Parathyroid adenoma (tissue), 2 donors: ENCODE results near the gene ZNF598.

ENCODE experiments used
- H2AFZ ChIP-seq: fragments of 300-600 bp; sonication (generic); one replicate; pipeline ENCODE4 v1.7.0; 2017; ENCODE audit warnings: antibody characterized with exemption, mild to moderate bottlenecking
- H3K27ac ChIP-seq: fragments of 300-600 bp; sonication (generic); one replicate; pipeline ENCODE4 v1.7.0; 2017
- H3K27me3 ChIP-seq: fragments of 300-600 bp; sonication (generic); one replicate; pipeline ENCODE4 v1.7.0; 2017; ENCODE audit warnings: low read length; ENCODE audit not compliant: control insufficient read depth, insufficient read depth
- H3K36me3 ChIP-seq: fragments of 300-600 bp; sonication (generic); one replicate; pipeline ENCODE4 v1.7.0; 2017; ENCODE audit warnings: low read length; ENCODE audit not compliant: control insufficient read depth, insufficient read depth
- H3K4me1 ChIP-seq: fragments of 300-600 bp; sonication (generic); one replicate; pipeline ENCODE4 v1.7.0; 2017; ENCODE audit warnings: control low read depth
- H3K4me2 ChIP-seq: fragments of 300-600 bp; sonication (generic); one replicate; pipeline ENCODE4 v1.7.0; 2017; ENCODE audit warnings: low read length
- H3K4me3 ChIP-seq: fragments of 300-600 bp; sonication (generic); one replicate; pipeline ENCODE4 v1.7.0; 2017; ENCODE audit warnings: low read depth, low read length
- H3K79me2 ChIP-seq: fragments of 300-600 bp; sonication (generic); one replicate; pipeline ENCODE4 v1.7.0; 2017; ENCODE audit warnings: control low read depth
- H3K9ac ChIP-seq: fragments of 300-600 bp; sonication (generic); one replicate; pipeline ENCODE4 v1.7.0; 2017; ENCODE audit warnings: mild to moderate bottlenecking
- H3K9me3 ChIP-seq: fragments of 300-600 bp; sonication (generic); one replicate; pipeline ENCODE4 v1.7.0; 2017; ENCODE audit warnings: low read length; ENCODE audit not compliant: control insufficient read depth
- CTCF ChIP-seq: fragments of 300-600 bp; sonication (generic); IDR thresholded peaks from one replicate; pipeline ENCODE4 v1.7.0; 2017; ENCODE audit warnings: antibody characterized with exemption, mild to moderate bottlenecking
- donor health status: primary hyperparathyroidism.

The ZNF598 gene

GRCh38 chr16:2004795-2005517, 4.7 kb downstream of the ZNF598 start:
- Histone ChIP-seq H3K36me3 (no peaks in the 10 kb centered on the region), H3K27me3 (no peaks in the 10 kb centered on the region), H2AFZ (no peak overlapping the region), H3K79me2 (peaks cover 53% of the 10 kb centered on the region), H3K4me1 (peaks cover 4% of the 10 kb centered on the region), H3K9ac (no peak overlapping the region), H3K9me3 (no peaks in the 10 kb centered on the region), H3K4me2 (no peak overlapping the region), H3K4me3 (no peak overlapping the region), H3K27ac (no peak overlapping the region)
- no peak for TF ChIP-seq CTCF

GRCh38 chr16:2003827-2004641, 5.6 kb downstream of the ZNF598 start:
- no peaks in the 10 kb centered on the region for H3K9me3 ChIP-seq
- peaks cover 4% of the 10 kb centered on the region for H3K4me1 ChIP-seq
- H3K4me3 ChIP-seq: no peak overlapping the region
- TF ChIP-seq CTCF: peak; percentile 92
- H2AFZ ChIP-seq: no peak overlapping the region
- no peak overlapping the region for H3K9ac ChIP-seq
- no peak overlapping the region for H3K27ac ChIP-seq
- H3K27me3 ChIP-seq: no peaks in the 10 kb centered on the region
- peaks cover 53% of the 10 kb centered on the region for H3K79me2 ChIP-seq
- H3K36me3 ChIP-seq: no peaks in the 10 kb centered on the region
- peak overlapping the region; percentile 27 for H3K4me2 ChIP-seq

GRCh38 chr16:2003231-2003826, 6.3 kb downstream of the ZNF598 start:
- H3K4me1 ChIP-seq: peaks cover 4% of the 10 kb centered on the region
- H3K79me2 ChIP-seq: peaks cover 53% of the 10 kb centered on the region
- no peaks in the 10 kb centered on the region for H3K9me3 ChIP-seq
- H3K4me3 ChIP-seq: no peak overlapping the region
- H3K36me3 ChIP-seq: no peaks in the 10 kb centered on the region
- no peak overlapping the region for H2AFZ ChIP-seq
- no peak overlapping the region for H3K4me2 ChIP-seq
- no peak overlapping the region for H3K27ac ChIP-seq
- TF ChIP-seq CTCF: no peak
- H3K27me3 ChIP-seq: no peaks in the 10 kb centered on the region
- no peak overlapping the region for H3K9ac ChIP-seq

- Histone ChIP-seq H3K36me3 (no peaks in the 10 kb centered on the region), H3K27me3 (no peaks in the 10 kb centered on the region), H2AFZ (no peak overlapping the region), H3K27ac (no peak overlapping the region), H3K79me2 (peaks cover 46% of the 10 kb centered on the region), H3K9ac (no peak overlapping the region), H3K4me1 (no peaks in the 10 kb centered on the region), H3K4me3 (no peak overlapping the region), H3K4me2 (no peak overlapping the region), H3K9me3 (no peaks in the 10 kb centered on the region)
- TF ChIP-seq CTCF: no peak
Measured at GRCh38 chr16:2002406-2003230, 7.0 kb downstream of the ZNF598 start.
